Kidney glomerular epithelial cell (primary cell): ENCODE measurements around the gene CFB.
A peak's percentile ranks its signal among the peaks of the same experiment; 100 is the strongest.
"Not testable (repeated sequence)": the region's sequence is repeated elsewhere in the genome, so short reads cannot be mapped to it uniquely, and the experiment has no call there.

Experiments used
- DNase-seq: peaks from one replicate; lab custom pipeline; 2025; lab: John Stamatoyannopoulos, UW

CFB gene

DNA sequence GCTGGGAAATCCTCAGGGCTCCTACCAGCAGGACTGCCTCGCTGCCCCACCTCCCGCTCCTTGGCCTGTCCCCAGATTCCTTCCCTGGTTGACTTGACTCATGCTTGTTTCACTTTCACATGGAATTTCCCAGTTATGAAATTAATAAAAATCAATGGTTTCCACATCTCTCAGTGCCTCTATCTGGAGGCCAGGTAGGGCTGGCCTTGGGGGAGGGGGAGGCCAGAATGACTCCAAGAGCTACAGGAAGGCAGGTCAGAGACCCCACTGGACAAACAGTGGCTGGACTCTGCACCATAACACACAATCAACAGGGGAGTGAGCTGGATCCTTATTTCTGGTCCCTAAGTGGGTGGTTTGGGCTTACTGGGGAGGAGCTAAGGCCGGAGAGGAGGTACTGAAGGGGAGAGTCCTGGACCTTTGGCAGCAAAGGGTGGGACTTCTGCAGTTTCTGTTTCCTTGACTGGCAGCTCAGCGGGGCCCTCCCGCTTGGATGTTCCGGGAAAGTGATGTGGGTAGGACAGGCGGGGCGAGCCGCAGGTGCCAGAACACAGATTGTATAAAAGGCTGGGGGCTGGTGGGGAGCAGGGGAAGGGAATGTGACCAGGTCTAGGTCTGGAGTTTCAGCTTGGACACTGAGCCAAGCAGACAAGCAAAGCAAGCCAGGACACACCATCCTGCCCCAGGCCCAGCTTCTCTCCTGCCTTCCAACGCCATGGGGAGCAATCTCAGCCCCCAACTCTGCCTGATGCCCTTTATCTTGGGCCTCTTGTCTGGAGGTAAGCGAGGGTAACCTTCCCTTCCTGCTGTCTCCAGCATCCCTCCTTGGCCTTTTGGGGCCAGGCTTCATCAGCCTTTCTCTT lies at the start of gene CFB:
Gene CFB, plus strand, starts transcription at position 589 of the 863 bp plus-strand sequence. Its CDS starts 127 bp downstream, at position 716.
- peak; percentile 83 for DNase-seq

DNA sequence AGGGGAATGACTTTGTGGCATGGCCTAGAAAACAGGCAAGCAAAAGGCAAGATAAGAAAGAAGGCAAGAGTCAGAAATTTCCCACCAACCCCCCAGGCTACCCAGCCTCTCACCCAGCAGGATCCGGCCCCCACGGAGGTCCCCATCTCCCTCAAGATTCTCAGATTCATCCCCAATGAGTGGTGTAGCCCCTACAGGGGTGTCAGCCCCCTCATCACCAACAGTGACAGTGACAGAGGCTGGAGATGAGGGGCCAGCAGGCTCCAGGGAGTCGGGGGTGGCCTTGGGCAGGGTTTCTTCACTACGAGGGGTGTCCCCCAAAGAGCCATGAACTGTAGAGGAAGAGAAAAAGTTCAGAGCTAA lies 49.4 kb upstream of the CFB start:
- no peak for DNase-seq

DNA sequence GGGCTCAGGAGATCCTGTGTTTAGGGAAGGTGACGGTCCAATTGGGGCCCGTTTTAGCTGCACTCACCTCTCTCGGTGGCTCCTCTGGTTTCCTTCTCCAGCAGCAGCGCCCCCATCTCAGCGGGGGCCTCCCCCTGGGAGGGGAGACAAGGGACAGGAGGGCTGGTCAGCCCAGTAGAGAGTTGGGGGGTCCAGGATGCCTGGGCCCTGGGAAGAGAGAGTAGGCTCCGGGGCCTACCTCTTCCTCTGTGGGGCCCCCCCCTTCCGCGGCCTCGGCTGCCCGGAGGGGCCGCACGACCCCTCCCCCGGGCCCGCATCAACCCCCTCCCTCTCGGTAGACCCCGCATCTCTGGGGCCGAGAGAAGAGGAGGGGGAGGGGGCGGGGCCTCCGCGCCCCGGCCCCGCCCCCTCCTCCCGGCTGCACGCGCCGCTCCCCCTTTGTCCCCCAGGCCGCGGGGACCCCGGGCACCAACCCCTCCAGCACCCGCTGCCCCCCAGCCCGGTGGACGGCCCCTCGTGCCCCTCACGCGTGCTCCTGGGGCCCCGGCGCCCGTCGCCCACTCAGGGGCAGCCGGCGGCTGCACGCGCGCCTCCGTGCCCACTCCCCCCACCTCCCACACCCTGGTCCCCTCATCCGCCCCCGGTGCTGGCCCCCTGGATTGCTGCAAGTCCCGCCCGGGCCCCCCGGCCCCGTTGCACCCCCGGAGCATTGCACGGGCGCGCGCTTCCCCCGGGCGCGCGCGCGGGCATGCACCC lies 48.9 kb upstream of the CFB start:
- no peak for DNase-seq

DNA sequence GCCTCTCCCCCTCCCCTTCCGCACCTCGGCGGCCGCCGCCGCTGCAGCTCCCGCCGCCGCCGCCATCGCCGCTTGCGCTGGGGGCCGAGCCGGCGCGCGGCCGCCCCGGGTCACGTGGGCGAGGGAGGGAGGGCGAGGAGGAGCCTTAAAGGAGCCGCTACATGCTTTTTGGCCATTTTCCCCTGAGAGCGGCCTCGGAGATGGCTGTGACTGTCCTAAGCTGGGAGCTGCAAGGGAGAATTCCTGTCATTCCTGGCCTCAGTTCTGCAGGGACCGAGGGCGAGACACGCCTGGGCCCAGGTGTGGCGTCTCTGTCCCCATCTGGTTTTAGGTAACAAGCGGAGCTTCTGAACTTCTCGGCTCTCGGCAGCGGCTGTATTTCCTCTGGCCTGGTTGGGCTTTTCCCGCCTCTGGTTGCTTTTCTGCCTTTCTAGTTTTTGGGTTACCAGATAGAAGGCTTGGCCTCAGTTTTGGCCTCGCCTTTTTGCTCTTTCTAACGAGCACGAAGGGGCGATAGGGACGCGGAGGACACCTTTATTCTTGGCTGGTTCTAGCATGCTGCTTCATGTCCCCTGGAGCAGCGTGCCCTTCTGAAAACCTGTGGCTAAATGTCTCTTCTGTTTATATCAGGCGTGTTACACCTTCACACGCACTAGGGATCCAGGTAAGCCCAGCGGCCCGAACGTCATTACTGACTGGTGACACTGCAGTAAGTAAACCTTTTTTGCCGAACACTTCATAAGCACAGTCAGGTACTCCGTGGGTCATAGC lies 48.1 kb upstream of the CFB start, which contains the start of gene EHMT2:
Gene EHMT2, minus strand, starts transcription at position 87 of the 771 bp plus-strand sequence. Its CDS starts 21 bp downstream, at position 66.
- DNase-seq = peak; percentile 73

DNA sequence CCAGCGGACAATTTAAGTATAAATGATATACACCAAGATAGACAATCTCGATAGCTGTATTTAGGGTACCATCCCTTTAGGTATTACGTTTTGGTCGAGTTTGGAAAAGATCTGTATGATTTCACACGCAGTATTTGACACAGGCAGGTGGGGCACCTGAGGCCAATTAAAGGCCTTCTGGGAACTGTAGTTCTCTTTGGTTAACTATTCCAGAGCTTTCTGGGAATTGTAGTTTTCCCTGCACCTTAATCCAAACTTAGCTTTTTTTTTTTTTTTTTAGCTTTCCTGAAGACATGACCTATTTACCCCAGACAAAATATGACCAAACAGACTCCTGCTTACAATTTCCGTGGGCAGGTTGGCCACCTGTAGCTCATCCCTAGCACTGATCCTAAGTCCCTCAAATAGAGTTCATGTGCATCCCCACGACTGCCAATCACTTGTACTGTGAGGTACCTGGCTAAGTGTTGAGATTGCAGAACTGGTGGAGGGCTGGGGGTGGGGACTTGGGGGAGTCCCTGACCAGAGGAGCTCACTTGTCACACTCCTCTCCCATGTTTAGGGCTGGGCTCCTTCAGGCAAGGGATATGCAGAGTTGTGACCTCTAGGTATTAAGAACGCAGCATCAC lies 47.4 kb upstream of the CFB start:
- peak; percentile 40 for DNase-seq

DNA sequence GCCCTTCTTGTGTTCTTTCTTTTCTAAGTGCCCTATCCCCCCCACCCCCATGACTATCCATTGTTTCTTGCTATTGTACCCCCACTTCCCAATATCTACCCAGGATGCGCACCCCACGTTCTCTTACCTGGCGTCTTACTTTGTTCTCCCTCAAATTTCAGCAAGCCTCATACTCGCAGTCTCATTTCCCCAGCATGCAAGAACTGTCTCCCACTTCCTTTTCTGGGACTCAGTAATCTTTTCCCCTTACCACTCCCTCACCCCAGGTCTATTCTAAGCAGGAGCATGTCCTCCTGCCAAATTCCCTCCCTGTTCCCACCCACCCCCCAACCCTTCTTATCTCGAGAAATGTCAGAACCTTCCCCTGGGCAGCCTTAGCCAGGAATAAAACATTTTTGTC lies 46.7 kb upstream of the CFB start:
- DNase-seq = no peak

DNA sequence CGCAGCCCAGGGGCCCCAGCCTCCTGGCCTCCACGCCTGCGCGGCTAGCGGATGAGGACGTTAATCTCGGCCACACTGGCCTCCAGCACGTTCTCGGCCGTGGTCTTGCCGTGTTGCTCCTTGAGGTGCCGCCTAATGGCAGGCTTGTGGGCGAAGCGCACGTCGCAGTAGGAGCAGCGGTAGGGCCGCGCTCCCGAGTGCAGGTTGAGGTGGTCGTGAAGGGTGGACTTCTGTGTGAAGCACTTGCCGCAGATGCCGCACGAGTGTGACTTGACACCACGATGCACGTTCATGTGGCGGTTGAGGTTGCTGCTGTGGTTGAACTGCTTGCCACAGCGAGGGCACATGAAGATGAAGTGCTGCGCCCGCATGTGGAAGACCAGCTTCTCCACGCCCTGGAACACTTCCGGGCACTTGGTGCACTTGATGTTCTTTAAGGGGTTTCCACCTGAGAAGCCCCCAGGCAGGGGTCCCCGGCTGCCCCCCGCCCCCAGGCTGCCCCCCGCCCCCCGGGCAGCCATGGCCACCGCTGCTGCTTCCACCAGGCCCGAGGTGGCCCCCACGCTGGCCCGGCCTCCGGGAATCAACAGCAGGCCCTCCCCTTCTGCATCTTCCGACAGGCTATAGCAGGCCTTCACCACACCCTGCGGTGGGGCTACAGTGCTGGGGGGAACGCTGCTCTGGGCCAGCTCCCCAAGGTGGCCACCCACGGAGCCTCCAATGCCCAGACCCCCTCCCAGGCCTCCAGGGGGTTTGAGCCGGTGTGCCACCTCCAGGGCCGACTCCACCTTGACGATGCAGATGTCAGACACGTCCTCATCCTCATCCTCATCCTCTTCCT lies 45.8 kb upstream of the CFB start:
- no peak for DNase-seq

DNA sequence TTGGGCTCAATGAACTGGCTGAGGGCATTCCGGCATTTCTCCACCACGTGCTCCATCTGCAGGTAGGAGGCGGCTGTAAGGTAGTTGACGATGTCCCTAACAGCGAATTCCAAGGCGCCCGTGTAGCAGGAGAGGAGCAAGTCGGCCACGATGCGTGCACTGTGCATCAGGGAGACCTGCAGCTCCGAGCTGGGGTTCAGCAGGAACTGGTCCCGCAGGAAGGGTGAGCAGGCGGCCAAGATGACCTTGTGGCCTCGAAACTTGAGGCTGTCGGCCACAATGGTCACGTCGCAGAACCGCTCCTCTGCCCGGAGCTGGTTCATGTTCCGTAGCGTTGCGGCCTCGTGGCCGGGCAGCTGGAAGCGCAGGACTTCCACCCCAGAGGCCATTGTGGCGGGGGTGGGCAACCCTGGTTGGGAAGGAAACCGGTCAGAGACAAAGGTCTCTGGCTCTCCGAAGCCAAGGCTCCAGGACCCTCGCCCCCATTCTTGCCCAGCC lies 44.9 kb upstream of the CFB start:
- DNase-seq = no peak

DNA sequence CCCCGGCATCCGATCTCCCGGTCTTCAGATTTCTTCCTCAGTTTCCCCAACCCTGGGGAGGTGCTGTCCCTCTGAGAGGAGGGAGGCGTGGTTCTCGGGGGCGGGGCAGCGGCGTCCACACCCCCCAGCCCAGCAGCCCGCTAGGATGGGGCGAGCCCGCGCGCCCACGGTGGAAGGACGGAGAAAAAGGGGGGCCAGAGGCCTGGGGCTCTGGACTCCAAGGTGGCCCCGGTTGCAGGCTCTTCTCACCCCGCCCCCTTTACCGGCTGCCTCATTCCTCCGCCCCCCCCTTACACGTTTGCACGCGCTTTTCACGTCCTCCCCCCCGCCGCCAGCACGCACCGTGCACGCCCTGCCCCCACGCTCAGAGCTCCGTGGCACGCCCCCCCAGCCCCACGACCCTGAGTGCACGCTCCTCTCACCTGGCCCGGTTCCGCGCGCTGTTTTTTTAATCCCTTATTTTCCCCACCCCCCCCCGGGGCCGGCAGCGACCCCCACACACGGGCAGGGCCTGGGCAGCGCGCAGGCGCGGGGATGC lies 44.4 kb upstream of the CFB start:
- no peak for DNase-seq

DNA sequence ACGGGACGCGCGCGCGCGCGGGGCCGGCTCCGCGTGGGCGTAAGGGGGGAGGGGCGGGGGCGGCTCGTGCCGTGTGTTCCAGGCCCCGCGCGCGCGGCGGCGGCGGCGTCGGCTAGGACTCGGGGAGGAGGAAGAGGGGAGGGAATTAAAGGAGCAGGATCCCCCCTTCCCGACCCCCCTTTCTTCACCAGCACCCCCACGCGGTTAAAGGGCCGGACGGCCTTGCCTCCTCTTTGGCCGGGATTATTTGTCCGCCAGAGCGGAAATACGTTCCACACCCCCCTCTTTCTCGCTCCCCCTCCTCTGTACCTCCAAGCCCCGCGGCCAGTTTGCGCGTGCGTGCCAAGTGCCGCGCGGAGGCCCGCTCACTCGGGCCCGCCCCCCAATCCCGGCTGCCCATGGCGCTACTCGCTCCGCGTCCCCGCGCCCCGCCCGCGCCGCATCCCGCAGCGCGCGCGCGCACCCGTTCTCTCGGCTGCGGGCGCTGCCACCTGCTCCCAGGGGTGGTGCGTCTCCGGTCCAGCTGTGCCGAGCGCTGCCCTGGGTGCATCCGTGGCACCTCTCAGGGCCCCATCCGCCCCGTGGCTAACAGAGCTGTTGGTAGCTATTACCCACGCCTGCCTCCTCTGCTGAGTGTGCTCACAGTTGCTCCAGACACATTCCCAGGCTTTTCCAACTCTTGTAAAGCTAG lies 43.8 kb upstream of the CFB start, which contains the start of gene ZBTB12:
Gene ZBTB12, minus strand, starts transcription at position 134 of the 691 bp plus-strand sequence. CDS start 781 bp downstream, outside the sequence.
- DNase-seq = peak; percentile 78

DNA sequence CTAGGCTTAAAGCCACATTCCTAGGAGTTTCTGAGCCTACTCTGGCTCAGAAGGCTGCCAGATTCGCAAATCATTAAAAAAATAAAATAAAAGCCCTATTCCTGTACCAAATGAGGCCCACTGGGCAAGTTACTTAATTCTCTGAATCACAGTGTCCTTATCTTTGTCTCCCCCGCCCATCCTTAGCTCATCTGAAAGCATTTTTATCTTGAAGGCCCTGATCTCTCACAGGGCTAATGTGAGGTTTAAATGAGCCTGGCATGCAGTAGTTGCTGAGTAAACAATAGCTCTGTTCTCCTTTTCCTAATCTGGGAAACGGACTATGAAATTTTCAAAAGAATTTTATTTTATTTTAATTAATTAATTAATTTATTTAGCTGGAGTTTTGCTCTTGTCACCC lies 41.9 kb upstream of the CFB start:
- no peak for DNase-seq

DNA sequence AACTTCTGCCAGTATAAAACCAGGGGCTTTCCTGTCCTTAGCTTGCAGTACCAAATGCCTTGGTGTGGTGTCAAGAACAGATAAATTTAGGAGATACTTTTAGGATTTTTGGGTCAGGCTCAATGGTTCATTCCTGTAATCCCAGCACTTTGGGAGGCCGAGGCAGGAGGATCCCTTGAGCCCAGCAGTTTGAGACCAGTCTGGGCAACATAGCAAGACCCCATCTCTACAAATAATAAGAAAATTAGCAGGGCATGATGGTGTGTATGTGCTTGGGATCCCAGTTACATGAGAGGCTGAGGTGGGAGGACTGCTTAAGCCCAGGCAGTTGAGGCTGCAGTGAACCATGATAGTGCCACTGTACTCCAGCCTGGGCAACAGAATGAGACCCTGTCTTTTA lies 40.9 kb upstream of the CFB start:
- DNase-seq = no peak

DNA sequence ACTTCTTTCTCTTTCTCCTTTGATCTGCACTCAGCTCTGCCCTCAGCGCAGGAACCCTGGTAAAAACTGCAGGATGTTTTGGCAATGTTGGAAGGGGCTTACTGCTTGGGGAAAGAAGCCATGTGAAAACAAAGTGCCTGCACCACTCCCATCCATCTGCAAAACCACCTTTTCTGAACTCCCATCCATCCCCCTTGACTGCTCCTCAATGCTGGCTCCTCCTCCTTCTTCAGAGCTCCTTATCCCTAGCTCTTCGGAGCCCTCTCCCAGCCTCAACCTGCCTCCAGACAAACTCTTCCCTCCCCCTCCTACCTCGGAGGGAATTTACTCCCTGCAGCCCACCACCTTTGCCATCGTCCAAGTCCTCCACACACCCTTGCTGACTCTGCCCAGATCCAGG lies 39.8 kb upstream of the CFB start:
- no peak for DNase-seq

DNA sequence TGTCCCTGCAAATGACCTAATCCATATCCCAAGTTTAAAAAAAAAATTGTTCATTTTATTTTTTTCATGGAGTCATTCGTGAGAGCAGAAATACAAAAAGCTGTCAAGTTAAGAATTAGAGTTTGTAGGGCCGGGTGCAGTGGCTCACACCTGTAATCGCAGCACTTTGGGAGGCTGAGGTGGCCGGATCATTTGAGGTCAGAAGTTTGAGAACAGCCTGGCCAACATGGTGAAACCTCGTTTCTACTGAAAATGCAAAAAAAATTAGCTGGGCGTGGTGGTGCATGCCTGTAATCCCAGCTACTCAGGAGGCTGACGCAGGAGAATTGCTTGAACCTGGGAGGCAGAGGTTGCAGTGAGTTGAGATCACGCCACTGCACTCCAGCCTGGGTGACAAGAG lies 39.2 kb upstream of the CFB start:
- DNase-seq = not testable (repeated sequence)

DNA sequence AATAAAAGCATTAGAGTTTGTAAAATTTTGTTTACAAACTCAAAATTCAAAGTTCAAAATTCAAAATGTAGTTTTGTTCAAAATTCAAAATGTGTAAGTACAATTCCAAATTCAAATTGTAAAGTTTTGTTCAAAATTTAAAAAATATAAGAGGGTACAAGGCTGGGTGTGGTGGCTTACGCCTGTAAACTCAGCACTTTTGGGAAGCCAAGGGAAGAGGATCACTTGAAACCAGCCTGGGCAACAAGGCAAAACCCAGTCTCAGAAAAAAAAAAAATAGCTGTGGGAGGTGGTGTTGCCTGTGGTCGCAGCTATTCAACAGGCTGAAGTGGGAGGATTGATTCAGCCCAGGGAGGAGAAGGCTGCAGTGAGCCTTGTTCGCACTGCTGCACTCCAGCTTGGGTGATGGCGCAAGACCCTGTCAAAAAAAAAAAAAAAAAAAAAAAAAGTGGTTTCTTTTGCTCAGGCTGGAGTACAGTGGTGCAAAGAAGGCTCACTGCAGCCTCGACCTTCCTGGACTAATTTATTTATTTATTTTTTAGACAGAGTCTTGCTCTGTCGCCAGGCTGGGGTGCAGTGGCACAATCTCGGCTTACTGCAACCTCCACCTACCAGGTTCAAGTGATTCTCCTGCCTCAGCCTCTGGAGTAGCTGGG lies 38.6 kb upstream of the CFB start:
- DNase-seq = peak; percentile 79

DNA sequence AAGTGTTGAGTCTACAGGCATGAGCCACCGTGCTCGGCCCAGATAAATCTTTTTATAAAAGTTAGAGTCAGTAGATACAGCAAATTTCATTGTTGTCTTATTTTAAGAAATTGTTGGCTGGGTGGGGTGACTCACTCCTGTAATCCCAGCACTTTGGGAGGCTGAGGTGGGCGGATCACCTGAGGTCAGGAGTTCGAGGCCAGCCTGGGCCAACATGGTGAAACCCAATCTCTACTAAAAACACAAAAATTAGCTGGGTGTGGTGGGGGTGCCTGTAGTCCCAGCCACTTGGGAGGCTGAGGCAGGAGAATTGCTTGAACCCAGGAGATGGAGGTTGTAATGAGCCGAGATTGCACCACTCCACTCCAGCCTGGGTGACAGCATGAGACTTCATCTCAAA lies 37.6 kb upstream of the CFB start:
- DNase-seq = not testable (repeated sequence)

DNA sequence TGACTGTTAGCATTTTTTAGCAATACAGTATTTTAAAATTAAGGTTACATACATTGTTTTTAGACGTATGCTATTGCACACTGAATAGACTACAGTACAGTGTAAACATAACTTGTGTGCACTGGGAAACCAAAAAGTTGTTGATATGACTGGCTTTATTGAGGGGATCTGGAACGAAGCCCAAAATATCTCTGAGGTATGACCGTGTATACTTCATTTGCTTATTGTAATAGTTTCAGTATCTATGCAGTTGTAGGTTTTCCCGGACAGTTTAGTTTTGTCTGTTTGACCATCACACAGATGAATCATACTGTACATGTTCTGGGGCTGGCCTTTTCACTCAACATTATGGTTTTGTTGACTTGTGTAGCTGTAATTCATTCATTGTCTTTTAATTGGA lies 37.1 kb upstream of the CFB start:
- DNase-seq = peak; percentile 26

DNA sequence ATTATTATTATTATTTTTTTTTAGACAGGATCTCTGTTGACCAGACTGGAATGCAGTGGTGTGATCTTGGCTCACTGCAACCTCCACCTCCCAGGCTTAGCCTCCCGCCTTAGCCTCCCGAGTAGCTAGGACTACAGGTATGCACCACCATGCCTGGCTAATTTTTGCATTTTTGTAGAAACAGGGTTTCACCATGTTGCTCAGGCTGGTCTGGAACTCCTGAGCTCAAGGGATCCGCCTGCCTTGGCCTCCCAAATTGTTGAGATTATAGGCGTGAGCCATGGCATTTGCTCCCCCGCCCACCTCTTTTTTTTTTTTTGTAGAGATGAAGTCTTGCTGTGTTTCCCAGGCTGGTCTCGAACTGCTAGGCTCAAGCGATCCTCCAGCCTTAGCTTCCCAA lies 36.6 kb upstream of the CFB start:
- DNase-seq = not testable (repeated sequence)
